Measurements from ENCODE around the gene TAF1C. TPM values are rescaled to one million over a fixed set of nuclear protein-coding genes. Genes with fewer than 3 reads are reported as not detected.

The TAF1C gene, protein sequence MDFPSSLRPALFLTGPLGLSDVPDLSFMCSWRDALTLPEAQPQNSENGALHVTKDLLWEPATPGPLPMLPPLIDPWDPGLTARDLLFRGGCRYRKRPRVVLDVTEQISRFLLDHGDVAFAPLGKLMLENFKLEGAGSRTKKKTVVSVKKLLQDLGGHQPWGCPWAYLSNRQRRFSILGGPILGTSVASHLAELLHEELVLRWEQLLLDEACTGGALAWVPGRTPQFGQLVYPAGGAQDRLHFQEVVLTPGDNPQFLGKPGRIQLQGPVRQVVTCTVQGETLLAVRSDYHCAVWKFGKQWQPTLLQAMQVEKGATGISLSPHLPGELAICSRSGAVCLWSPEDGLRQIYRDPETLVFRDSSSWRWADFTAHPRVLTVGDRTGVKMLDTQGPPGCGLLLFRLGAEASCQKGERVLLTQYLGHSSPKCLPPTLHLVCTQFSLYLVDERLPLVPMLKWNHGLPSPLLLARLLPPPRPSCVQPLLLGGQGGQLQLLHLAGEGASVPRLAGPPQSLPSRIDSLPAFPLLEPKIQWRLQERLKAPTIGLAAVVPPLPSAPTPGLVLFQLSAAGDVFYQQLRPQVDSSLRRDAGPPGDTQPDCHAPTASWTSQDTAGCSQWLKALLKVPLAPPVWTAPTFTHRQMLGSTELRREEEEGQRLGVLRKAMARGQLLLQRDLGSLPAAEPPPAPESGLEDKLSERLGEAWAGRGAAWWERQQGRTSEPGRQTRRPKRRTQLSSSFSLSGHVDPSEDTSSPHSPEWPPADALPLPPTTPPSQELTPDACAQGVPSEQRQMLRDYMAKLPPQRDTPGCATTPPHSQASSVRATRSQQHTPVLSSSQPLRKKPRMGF
- total RNA-seq (2014; rRNA removed; shearing (Covaris generic)): 38.8 and 51.9 TPM in 2 replicates

DNA sequence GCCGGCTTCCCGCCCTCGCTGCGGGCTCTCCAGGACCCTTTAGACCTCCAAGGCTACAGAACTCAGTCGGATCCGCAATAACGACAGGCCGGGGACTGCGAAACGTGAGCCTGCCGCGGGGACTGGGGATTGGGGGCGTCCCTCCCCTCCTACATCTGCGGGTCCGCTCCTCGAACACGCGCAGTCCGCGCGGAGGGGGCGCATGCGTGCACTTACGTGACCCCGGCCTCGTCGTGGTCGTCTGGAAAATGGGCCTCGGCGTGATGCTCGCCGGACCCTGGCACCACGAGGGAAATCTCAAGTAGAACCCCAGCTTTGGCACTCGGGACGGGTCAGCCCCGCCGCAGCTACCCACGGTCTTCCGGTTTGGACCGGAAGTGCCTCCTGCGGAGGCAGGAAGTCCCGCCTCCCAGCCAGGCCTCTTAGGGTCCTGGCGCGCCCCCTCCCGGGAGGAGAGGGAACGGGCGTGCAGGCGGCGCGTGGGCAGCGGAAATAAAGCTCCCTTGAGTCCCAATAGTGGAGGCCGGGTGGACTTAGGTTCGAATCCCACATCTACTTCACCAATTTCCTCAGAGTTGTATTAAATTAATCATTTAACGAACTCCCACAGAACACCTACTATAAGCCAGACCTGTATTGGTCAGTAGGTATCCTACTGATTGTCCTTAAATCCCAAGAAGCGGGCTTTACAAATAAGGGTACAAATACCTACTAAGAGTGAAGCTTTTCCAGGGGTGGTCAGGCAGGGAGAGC lies at the start of gene TAF1C:
TAF1C (minus strand) TSS at position 373 of the 753 bp plus-strand sequence. CDS start 2,069 bp downstream, outside the sequence.
- H3K4me3 ChIP-seq (ENCODE audit: insufficient read depth, low read depth, low read length): peak within 1 kb of the TSS; percentile 94
- H3K36me3 ChIP-seq (replicated peaks; ENCODE audit: control insufficient read depth, insufficient read depth, low read length): peaks cover 14% of the 10 kb centered on the region
- peak; percentile 99 for DNase-seq
- H3K27me3 ChIP-seq (ENCODE audit: control insufficient read depth, insufficient read depth, low read length): no peaks in the 10 kb centered on the region

DNA sequence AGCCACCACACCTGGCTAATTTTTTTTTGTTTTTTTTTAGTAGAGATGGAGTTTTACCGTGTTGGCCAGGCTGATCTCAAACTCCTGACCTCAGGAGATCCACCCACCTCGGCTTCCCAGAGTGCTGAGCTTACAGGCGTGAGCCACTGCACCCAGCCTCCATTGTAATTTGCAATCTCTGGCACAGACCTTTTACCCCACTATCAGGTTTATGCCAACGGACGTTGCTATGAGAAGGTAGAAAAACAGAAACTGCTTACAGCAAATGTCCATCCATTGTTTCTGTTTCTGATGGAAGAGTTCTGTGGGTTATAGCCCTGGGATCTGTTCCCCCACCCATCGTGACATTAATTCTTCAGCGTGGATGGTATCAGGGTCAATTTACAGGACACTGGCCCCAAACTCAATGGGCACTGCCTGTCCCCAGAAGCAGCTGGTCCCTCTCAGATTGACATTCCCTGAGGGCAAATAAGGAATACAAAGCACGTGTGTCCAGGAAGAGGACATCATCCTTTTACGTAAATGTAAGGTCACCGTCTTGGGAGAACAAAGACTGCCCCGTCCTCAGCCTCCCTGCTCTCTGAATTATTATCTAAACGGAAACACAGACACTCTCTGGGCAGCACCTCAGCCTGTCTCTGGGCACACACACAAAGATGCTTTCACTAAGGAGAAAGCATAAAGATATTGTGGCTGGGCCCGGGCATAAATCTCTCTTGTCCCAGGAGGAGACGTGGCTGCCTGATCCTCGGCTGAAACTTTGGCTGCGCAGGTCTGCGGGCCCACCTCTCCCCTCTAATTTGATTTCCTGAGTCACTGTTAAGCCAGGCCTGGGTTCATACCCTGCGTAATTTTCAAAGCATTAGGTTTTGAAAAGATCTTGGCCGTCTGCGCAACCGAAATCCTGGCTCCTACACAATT lies 47.7 kb upstream of the TAF1C start:
- H3K36me3 ChIP-seq (replicated peaks; ENCODE audit: control insufficient read depth, insufficient read depth, low read length): no peaks in the 10 kb centered on the region
- H3K4me3 ChIP-seq (ENCODE audit: insufficient read depth, low read depth, low read length): no peak overlapping the region
- no peaks in the 10 kb centered on the region for H3K27me3 ChIP-seq (ENCODE audit: control insufficient read depth, insufficient read depth, low read length)
- no peak for DNase-seq

DNA sequence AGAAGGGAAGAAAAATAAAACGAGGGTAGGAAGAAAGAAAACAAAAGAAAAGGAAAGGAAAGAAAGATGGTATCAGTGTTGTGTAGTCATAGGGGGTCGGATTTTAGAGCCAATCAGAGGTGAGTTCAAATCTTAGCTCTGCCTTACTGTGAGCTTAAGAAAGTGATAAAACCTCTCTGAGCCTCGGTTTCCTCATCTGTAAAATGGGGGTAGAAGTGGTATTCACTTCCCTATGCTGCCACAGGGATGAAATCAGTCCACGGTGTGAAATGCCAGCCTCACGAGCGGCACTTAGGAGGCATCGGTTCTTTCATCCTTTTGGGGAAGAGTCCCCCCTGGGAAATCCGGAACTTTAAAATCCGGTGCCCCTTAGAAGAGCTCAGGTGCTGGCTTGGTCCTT lies 46.9 kb upstream of the TAF1C start:
- Histone ChIP-seq H3K27me3 (ENCODE audit: control insufficient read depth, insufficient read depth, low read length) (no peaks in the 10 kb centered on the region), H3K36me3 (replicated peaks; ENCODE audit: control insufficient read depth, insufficient read depth, low read length) (no peaks in the 10 kb centered on the region), H3K4me3 (ENCODE audit: insufficient read depth, low read depth, low read length) (no peak overlapping the region)
- DNase-seq: no peak

DNA sequence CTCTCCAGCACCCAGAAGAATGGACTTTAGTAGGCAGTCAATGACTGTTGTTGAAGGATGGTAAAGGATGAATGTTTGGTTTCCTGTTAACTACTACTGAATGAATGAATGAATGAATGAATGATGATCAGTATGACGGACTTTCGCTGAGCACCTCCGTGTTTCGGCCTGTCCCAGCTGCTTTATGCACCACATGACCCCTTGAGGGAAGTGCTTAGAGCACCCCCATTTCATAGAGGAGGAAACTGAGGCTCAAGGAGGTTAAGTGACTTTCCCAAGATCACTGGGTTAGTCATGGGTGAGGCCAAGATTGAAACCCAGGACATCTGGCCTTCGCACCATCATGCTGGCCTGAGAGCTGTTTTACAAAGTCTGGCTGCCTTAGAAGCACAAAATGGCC lies 46.1 kb upstream of the TAF1C start:
- Histone ChIP-seq H3K4me3 (ENCODE audit: insufficient read depth, low read depth, low read length) (no peak overlapping the region), H3K27me3 (ENCODE audit: control insufficient read depth, insufficient read depth, low read length) (no peaks in the 10 kb centered on the region), H3K36me3 (replicated peaks; ENCODE audit: control insufficient read depth, insufficient read depth, low read length) (no peaks in the 10 kb centered on the region)
- DNase-seq: no peak

DNA sequence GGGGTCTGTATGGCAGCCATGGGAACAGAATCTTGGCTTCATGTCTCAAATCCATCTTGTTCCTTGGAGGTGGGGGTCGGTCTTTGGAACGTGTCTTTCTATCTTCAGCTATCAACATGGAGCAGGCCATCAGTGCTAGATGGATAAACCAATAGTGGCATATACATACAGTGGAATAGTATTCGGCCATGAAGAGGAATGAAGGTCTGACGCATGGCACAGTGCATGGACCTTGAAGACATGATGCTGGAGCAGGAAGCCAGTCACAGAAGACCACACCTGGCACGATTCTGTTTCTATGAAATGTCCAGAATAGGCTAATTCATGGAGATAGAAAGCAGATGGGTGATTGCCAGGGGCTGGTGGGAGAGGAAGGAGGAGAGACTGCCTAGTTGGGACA lies 45.2 kb upstream of the TAF1C start:
- H3K27me3 ChIP-seq (ENCODE audit: control insufficient read depth, insufficient read depth, low read length): no peaks in the 10 kb centered on the region
- no peak overlapping the region for H3K4me3 ChIP-seq (ENCODE audit: insufficient read depth, low read depth, low read length)
- no peaks in the 10 kb centered on the region for H3K36me3 ChIP-seq (replicated peaks; ENCODE audit: control insufficient read depth, insufficient read depth, low read length)
- DNase-seq: no peak

DNA sequence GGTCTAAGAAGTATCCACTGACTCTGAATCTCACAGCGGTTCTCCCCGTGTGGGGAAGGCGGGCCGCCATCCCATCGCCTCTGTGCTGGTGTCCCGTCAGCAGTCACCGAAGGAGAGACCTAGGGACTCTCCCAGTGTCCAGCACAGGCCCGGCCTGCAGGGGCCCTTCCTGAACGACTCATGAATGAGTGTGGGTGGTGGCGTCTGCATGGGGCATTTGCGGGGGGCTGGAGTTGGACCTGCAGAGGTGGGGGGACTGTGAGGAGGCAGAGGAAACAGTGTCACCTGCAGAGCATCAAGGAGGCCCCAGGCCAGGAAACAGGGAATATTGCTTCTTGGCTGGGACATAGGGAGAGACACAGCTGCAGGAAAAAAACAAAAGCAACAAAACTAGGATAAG lies 42.6 kb upstream of the TAF1C start:
- Histone ChIP-seq H3K27me3 (ENCODE audit: control insufficient read depth, insufficient read depth, low read length) (no peaks in the 10 kb centered on the region), H3K36me3 (replicated peaks; ENCODE audit: control insufficient read depth, insufficient read depth, low read length) (no peaks in the 10 kb centered on the region), H3K4me3 (ENCODE audit: insufficient read depth, low read depth, low read length) (no peak overlapping the region)
- DNase-seq: peak; percentile 54

DNA sequence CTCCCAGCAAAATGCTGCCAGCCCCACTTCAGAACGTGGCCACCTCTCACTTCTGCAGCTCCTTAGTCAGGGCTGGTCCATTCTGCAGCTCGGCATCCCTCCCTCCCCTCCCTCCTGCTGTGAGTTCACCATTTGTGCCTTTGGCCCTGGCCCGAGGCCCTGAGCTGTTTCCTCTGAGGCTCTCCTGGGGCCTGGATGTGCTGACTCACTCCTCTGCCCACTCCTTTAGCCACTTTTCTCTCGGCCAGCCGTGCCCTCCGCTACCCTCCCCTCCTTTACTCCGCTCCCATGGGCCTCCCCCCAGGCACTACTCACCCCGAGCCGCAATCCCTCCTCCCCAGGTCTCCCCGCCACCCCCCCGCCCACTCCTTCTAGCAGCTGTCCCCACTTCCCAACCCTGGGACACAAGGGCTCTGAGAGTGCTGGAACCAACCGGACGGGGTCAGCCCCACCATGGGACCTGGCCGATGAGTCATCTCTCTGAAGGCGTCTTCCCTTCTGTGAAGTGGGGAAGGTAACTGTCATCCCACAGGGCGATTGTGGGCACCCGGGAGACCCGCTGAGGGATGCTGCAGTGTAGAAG lies 41.5 kb upstream of the TAF1C start:
- peak; percentile 92 for DNase-seq
- H3K4me3 ChIP-seq (ENCODE audit: insufficient read depth, low read depth, low read length): no peak overlapping the region
- H3K27me3 ChIP-seq (ENCODE audit: control insufficient read depth, insufficient read depth, low read length): no peaks in the 10 kb centered on the region
- no peaks in the 10 kb centered on the region for H3K36me3 ChIP-seq (replicated peaks; ENCODE audit: control insufficient read depth, insufficient read depth, low read length)

DNA sequence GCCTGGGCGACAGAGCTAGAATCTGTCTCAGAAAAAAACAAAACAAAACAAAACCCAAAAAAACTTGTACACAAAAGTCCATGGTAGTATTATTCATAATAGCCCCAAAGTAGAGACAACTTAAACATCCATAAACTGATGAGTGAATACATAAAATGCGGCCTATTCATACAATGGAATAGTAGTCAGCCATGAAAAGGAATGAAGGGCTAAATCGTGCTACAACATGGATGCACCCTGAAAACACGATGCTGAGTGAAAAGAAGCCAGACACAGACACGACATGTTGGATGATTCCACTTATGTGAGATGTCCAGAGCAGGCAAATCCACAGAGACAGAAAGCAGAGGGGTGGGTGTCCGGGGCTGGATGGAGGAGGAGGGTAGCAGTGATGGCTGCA lies 40.7 kb upstream of the TAF1C start:
- H3K36me3 ChIP-seq (replicated peaks; ENCODE audit: control insufficient read depth, insufficient read depth, low read length): no peaks in the 10 kb centered on the region
- H3K4me3 ChIP-seq (ENCODE audit: insufficient read depth, low read depth, low read length): no peak overlapping the region
- DNase-seq: no peak
- no peaks in the 10 kb centered on the region for H3K27me3 ChIP-seq (ENCODE audit: control insufficient read depth, insufficient read depth, low read length)

DNA sequence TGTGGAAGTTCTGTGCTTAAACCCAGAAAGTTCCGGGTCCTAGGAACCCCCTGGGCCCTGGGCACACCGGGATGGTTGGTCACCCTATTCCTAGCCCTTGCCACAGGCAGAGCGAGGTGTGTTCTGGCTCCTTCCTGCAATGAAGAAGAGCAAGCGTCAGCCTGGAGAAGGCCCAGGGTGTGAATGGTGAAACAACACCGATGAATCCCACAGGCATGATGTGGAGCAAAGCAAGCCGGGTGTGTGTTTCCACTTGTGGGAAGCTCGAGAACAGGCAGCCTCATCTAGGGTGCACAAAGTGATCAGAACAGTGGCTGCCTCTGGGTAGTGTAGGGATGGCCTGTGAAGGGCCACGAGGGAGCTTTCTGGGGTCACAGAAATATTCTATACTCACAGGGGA lies 39.2 kb upstream of the TAF1C start:
- Histone ChIP-seq H3K4me3 (ENCODE audit: insufficient read depth, low read depth, low read length) (no peak overlapping the region), H3K36me3 (replicated peaks; ENCODE audit: control insufficient read depth, insufficient read depth, low read length) (no peaks in the 10 kb centered on the region), H3K27me3 (ENCODE audit: control insufficient read depth, insufficient read depth, low read length) (no peaks in the 10 kb centered on the region)
- no peak for DNase-seq

DNA sequence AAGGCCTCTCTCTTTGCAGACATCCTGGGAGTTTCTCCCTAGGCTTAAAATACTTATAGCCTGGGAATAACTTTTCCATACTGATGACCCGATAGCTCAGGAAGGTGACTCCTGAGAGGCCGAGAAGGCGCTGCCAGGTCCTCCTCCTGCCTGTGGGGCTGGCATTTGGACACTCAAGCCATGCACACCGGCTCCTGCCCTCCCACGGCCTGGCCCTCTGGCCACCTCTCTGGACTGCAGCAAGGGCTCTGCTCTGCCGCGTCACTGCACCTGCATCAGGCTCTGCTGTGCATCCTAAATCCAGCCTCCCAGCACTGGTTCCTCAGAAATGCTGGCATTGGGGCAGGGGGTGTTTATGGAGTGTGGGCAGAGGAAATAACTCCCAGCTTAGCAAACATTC lies 38.7 kb upstream of the TAF1C start:
- Histone ChIP-seq H3K27me3 (ENCODE audit: control insufficient read depth, insufficient read depth, low read length) (no peaks in the 10 kb centered on the region), H3K4me3 (ENCODE audit: insufficient read depth, low read depth, low read length) (no peak overlapping the region), H3K36me3 (replicated peaks; ENCODE audit: control insufficient read depth, insufficient read depth, low read length) (no peaks in the 10 kb centered on the region)
- no peak for DNase-seq

DNA sequence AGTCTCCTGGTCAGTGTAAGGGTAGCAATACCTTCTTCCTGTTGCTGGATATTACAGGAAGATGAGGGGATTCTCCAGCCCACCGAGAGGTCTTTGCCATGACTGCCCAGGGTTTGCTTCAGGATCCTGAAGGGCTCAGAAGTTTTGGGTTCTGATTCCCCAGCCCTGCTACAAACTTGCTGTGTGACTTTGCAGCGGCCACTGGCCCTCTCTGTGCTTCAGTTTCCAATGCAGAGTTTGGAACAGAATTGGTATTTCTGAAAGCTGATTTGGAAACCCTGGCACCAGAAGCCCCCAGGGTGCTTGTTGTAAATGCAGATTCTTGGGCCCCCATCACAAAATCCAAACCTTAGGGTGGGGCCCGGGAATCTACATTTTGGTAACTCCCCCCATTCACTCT lies 38.3 kb upstream of the TAF1C start:
- Histone ChIP-seq H3K36me3 (replicated peaks; ENCODE audit: control insufficient read depth, insufficient read depth, low read length) (no peaks in the 10 kb centered on the region), H3K27me3 (ENCODE audit: control insufficient read depth, insufficient read depth, low read length) (no peaks in the 10 kb centered on the region), H3K4me3 (ENCODE audit: insufficient read depth, low read depth, low read length) (no peak overlapping the region)
- no peak for DNase-seq

DNA sequence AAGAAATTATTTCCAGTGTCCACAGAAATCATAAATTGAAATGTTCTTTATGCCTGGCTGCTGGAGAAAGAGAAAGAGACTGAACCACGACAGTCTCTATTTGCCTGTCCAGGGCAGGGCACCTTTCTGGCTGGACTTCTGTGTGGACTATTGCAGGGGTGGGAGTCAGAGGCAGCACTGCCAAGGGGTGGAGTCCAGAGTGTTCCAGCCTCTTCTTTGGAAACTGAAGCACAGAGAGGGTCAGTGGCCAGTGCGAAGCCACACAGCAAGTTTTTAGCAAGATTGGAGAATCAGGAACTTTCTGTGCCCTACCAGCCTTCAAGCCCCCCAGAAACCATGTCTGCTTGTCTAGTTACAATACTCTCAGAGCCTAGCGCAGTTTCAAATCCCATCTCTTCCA lies 37.7 kb upstream of the TAF1C start:
- DNase-seq: no peak
- H3K27me3 ChIP-seq (ENCODE audit: control insufficient read depth, insufficient read depth, low read length): no peaks in the 10 kb centered on the region

DNA sequence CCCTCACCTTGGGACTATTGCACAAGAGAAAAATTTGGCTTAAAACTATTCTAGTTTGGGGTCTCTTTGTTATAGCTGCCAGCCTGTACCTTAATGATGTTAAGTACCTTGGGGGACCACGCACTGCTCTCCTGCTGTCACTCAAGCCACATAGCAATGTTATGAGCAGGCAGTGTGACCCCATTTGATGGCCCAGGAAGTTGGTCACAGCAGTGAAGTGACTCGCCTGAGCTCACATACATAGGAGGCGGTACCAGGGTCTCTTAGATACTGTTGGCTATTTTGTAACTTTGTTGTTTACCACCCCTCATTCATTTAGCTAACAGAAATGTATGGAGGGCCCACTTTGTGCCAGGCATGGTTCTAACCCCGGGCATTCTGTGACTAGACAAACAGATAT lies 36.6 kb upstream of the TAF1C start:
- DNase-seq: no peak
- H3K27me3 ChIP-seq (ENCODE audit: control insufficient read depth, insufficient read depth, low read length): no peaks in the 10 kb centered on the region

More for the DNA sequence above, 37.7 kb upstream of the TAF1C start:
- H3K4me3 ChIP-seq (ENCODE audit: insufficient read depth, low read depth, low read length): no peak overlapping the region
- H3K36me3 ChIP-seq (replicated peaks; ENCODE audit: control insufficient read depth, insufficient read depth, low read length): no peaks in the 10 kb centered on the region

More for the DNA sequence above, 36.6 kb upstream of the TAF1C start:
- Histone ChIP-seq H3K36me3 (replicated peaks; ENCODE audit: control insufficient read depth, insufficient read depth, low read length) (no peaks in the 10 kb centered on the region), H3K4me3 (ENCODE audit: insufficient read depth, low read depth, low read length) (no peak overlapping the region)
